ENCODE data around the gene MCRS1. TPM values are rescaled to one million over a fixed set of nuclear protein-coding genes. Genes with fewer than 3 reads are reported as not detected.

MCRS1 gene
- total and polyA plus RNA-seq, 4 donors, result 20.0 to 33.1 (median 26.1) TPM

GRCh38 chr12:49536526-49537071 lies 31.3 kb downstream of the MCRS1 start:
- peaks cover 0 to 10% (median 4%) of the 10 kb centered on the region in 4 donors for H3K27me3 ChIP-seq (ENCODE audit: control insufficient read depth in 4 of 4, insufficient read depth in 4 of 4, low read length in 3 of 4)
- 53% methylated on average over 3 of the region's 3 CpGs for WGBS
- TF ChIP-seq MAX (IDR thresholded peaks at IDR 0.05), result no peak
- no peak for TF ChIP-seq HNF4G (IDR thresholded peaks at IDR 0.05)
- TF ChIP-seq GABPA (IDR thresholded peaks at IDR 0.05 in 1 of 2, conservative IDR thresholded peaks at IDR 0.05 in 1 of 2), result no peak
- no peak for TF ChIP-seq RXRA (IDR thresholded peaks at IDR 0.05)
- no peak for TF ChIP-seq RAD21 (IDR thresholded peaks at IDR 0.05)
- no peak for TF ChIP-seq SP1 (IDR thresholded peaks at IDR 0.05)
- TF ChIP-seq REST (IDR thresholded peaks at IDR 0.05), result no peak
- TF ChIP-seq JUND (IDR thresholded peaks at IDR 0.05), result no peak
- no peak for TF ChIP-seq TAF1 (conservative IDR thresholded peaks at IDR 0.05)
- TF ChIP-seq HNF4A (conservative IDR thresholded peaks at IDR 0.05), result no peak
- no peak for TF ChIP-seq CTCF (IDR thresholded peaks at IDR 0.05; ENCODE audit: low read depth, low read length, missing input control)
- no peak for TF ChIP-seq NR2F2 (IDR thresholded peaks at IDR 0.05)
- TF ChIP-seq FOXA2 (IDR thresholded peaks at IDR 0.05), result no peak
- TF ChIP-seq, protein P1, sequence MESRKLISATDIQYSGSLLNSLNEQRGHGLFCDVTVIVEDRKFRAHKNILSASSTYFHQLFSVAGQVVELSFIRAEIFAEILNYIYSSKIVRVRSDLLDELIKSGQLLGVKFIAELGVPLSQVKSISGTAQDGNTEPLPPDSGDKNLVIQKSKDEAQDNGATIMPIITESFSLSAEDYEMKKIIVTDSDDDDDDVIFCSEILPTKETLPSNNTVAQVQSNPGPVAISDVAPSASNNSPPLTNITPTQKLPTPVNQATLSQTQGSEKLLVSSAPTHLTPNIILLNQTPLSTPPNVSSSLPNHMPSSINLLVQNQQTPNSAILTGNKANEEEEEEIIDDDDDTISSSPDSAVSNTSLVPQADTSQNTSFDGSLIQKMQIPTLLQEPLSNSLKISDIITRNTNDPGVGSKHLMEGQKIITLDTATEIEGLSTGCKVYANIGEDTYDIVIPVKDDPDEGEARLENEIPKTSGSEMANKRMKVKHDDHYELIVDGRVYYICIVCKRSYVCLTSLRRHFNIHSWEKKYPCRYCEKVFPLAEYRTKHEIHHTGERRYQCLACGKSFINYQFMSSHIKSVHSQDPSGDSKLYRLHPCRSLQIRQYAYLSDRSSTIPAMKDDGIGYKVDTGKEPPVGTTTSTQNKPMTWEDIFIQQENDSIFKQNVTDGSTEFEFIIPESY (IDR thresholded peaks at IDR 0.05), result no peak
- no peak for TF ChIP-seq EGR1 (IDR thresholded peaks at IDR 0.05; ENCODE audit: low read depth in 2 of 2)
- H3K9me3 ChIP-seq (ENCODE audit: control insufficient read depth in 4 of 4, low read length in 3 of 4), result no peaks in the 10 kb centered on the region
- no peak overlapping the region for H3K4me3 ChIP-seq (ENCODE audit: low read depth in 1 of 3, low read length in 3 of 3)
- H3K36me3 ChIP-seq (ENCODE audit: control insufficient read depth in 4 of 4, insufficient read depth in 3 of 4, low read depth in 1 of 4, low read length in 3 of 4), result no peaks in the 10 kb centered on the region
- DNase-seq (ENCODE audit: low spot score), result peak; percentile 20
- peaks cover 10 to 12% (median 11%) of the 10 kb centered on the region in 4 donors for H3K4me1 ChIP-seq (ENCODE audit: control insufficient read depth in 4 of 4, insufficient read depth in 4 of 4, low read length in 3 of 4)
- H3K27ac ChIP-seq (ENCODE audit: low read depth in 1 of 2, low read length in 2 of 2), result no peak overlapping the region
- no peak overlapping the region for H3K9ac ChIP-seq (ENCODE audit: low read depth in 1 of 2, low read length in 2 of 2)
